ENCODE data around the gene IGFBP2.
"Not testable (repeated sequence)": the region's sequence is repeated elsewhere in the genome, so short reads cannot be mapped to it uniquely, and the experiment has no call there.

The IGFBP2 gene

GRCh38 chr2:216590780-216591179 lies 42.4 kb upstream of the IGFBP2 start:
- no peak for DNase-seq (ENCODE audit: low spot score)
- TF ChIP-seq, protein P1, sequence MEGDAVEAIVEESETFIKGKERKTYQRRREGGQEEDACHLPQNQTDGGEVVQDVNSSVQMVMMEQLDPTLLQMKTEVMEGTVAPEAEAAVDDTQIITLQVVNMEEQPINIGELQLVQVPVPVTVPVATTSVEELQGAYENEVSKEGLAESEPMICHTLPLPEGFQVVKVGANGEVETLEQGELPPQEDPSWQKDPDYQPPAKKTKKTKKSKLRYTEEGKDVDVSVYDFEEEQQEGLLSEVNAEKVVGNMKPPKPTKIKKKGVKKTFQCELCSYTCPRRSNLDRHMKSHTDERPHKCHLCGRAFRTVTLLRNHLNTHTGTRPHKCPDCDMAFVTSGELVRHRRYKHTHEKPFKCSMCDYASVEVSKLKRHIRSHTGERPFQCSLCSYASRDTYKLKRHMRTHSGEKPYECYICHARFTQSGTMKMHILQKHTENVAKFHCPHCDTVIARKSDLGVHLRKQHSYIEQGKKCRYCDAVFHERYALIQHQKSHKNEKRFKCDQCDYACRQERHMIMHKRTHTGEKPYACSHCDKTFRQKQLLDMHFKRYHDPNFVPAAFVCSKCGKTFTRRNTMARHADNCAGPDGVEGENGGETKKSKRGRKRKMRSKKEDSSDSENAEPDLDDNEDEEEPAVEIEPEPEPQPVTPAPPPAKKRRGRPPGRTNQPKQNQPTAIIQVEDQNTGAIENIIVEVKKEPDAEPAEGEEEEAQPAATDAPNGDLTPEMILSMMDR (IDR thresholded peaks at IDR 0.05; ENCODE audit: extremely low read depth, missing control alignments): no peak

- DNase-seq (ENCODE audit: low spot score): no peak
- TF ChIP-seq, protein P1 (IDR thresholded peaks at IDR 0.05; ENCODE audit: extremely low read depth, missing control alignments): no peak
Measured at GRCh38 chr2:216591480-216591879, 41.7 kb upstream of the IGFBP2 start.

DNA sequence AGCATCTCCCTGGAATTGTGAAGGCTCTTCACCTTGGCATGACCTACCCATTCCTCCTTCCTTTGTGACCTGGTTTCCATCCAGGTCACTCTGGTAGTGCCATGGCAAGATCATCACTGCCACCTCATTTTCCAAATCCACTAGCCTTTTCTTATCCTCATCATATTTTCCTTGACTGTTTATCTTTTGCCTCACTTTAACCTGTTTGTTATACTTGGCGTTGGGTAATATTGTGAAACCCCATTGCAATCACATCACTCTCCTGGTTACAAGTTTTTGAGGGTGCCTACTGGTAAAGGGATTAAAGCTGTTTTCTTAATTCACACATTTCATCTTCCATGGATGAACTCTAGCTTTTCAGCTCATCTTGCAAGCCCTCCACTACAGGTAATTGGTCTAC lies 39.1 kb upstream of the IGFBP2 start:
- no peak for DNase-seq (ENCODE audit: low spot score)
- TF ChIP-seq, protein P1 (IDR thresholded peaks at IDR 0.05; ENCODE audit: extremely low read depth, missing control alignments): no peak

DNA sequence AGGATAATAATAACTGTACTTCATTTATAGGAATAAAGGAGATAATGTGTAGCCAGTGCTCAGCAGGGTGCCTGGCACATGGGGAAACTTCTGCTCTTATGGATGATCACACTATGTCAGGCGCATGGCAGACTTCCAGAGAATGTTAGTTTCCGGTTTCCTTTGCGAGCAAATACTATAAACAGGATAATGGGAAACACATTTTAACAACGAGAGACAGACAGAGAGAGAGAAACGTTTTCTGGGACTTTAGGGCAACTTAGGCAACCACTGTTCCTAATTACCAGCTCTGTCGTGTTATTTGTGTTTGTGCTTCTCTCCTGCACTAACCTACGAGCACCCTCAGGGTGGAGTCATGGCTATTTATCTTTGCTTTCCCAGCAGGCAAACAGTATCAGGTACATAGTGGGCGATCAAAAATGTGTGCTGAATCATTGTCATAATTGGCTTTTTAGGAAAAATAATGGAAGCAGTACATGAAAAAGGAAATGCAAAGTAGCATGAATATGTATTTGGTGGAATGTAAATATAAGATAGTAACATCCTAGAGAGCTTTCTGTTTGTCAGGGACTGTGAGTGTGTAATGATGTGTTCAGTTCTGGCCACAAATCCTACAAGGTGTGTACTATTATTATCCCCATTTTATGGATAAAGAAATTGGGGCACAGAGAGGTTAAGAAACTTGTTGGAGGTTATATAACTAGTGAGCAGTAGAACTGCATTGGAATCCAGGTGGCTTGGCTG lies 36.8 kb upstream of the IGFBP2 start:
- TF ChIP-seq, protein P1 (IDR thresholded peaks at IDR 0.05; ENCODE audit: extremely low read depth, missing control alignments): no peak
- DNase-seq (ENCODE audit: low spot score): no peak

- no peak for DNase-seq (ENCODE audit: low spot score)
- TF ChIP-seq, protein P1 (IDR thresholded peaks at IDR 0.05; ENCODE audit: extremely low read depth, missing control alignments): no peak
Measured at GRCh38 chr2:216596980-216597509, 36.2 kb upstream of the IGFBP2 start.

GRCh38 chr2:216597825-216598224 lies 35.4 kb upstream of the IGFBP2 start:
- not testable (repeated sequence) for DNase-seq (ENCODE audit: low spot score)

DNA sequence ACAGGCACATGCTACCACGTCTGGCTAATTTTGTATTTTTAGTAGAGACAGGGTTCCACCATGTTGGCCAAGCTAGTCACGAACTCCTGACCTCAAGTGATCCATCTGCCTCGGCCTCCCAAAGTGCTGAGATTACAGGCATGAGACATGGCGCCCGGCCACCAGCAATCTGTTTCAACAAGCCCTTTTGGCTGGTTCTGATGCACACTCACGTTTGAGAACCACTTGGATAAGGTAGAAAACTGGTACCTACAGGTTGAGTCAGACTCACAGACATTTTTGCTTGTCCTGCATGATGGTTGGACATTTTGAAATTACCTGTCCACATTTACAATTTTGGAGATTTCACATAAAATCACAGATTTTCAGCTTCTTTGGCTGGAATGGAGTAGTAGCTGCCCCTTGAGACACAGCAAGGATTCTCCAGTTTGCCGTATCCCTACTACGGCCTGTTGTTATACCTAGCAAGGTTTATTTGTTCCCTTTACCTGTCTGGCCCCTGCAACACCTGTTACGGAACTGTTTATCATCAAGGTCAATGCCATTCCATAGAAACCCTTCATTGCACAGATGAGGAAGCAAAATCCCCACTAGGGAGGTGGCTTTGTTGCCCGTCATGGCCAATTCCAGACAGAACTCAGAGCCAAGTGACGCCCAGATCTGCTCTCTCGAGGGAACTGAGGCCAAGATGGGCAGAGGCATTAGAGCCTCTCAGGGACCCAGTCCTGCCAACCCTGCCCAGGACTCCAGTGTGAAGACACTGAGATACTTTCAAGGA lies 31.4 kb upstream of the IGFBP2 start:
- TF ChIP-seq, protein P1 (IDR thresholded peaks at IDR 0.05; ENCODE audit: extremely low read depth, missing control alignments): no peak

More for the DNA sequence above, 31.4 kb upstream of the IGFBP2 start:
- no peak for DNase-seq (ENCODE audit: low spot score)
